LoVo (cell line): Measurements from ENCODE around the gene HEATR5A.
"Not testable (repeated sequence)": the region's sequence is repeated elsewhere in the genome, so short reads cannot be mapped to it uniquely, and the experiment has no call there.

Experiments used
- DNase-seq: peaks from one replicate; pipeline ENCODE4 v3.0.0-alpha.2; 2016; ENCODE audit warnings: low spot score

HEATR5A gene

GRCh38 chr14:31420319-31421111, at the start of gene HEATR5A:
HEATR5A (minus strand) TSS chr14:31420550; CDS start chr14:31402975, 17,575 bp downstream.
- DNase-seq, result peak; percentile 96

GRCh38 chr14:31466554-31466953, 46.2 kb upstream of the HEATR5A start:
- DNase-seq, result no peak

- DNase-seq, result no peak
These were observed 44.8 kb upstream of the HEATR5A start for GRCh38 chr14:31465111-31465510.

GRCh38 chr14:31462450-31462849, 42.1 kb upstream of the HEATR5A start:
- not testable (repeated sequence) for DNase-seq

GRCh38 chr14:31461545-31461944, 41.2 kb upstream of the HEATR5A start:
- DNase-seq, result no peak

GRCh38 chr14:31457665-31458659, 37.6 kb upstream of the HEATR5A start:
- no peak for DNase-seq

GRCh38 chr14:31456841-31457664, 36.7 kb upstream of the HEATR5A start, which contains the start of gene DTD2:
DTD2 (minus strand) TSS chr14:31457506; CDS start chr14:31457393, 113 bp downstream.
- peak; percentile 97 for DNase-seq

GRCh38 chr14:31449971-31450610, 29.7 kb upstream of the HEATR5A start:
- no peak for DNase-seq

- no peak for DNase-seq
These were observed 28.8 kb upstream of the HEATR5A start for GRCh38 chr14:31449136-31449535.

- no peak for DNase-seq
These were observed 25.4 kb upstream of the HEATR5A start for GRCh38 chr14:31445703-31446102.

- DNase-seq, result no peak
These were observed 21.9 kb upstream of the HEATR5A start for GRCh38 chr14:31442284-31442683.

GRCh38 chr14:31441273-31442111, 21.1 kb upstream of the HEATR5A start:
- DNase-seq, result peak; percentile 39

- DNase-seq, result no peak
These were observed 19.9 kb upstream of the HEATR5A start for GRCh38 chr14:31440280-31440679.

- DNase-seq, result no peak
These were observed 19.2 kb upstream of the HEATR5A start for GRCh38 chr14:31439561-31439960.

- DNase-seq, result not testable (repeated sequence)
These were observed 16.8 kb upstream of the HEATR5A start for GRCh38 chr14:31437045-31437691.

- no peak for DNase-seq
These were observed 14.9 kb upstream of the HEATR5A start for GRCh38 chr14:31435276-31435675.

GRCh38 chr14:31430634-31431264, 10.4 kb upstream of the HEATR5A start:
- no peak for DNase-seq

- DNase-seq, result no peak
These were observed 9.4 kb upstream of the HEATR5A start for GRCh38 chr14:31429791-31430190.

- DNase-seq, result no peak
These were observed 7.7 kb upstream of the HEATR5A start for GRCh38 chr14:31428011-31428410.
